CD4-positive, alpha-beta T cell treated with Interleukin-17A for 4 hours (primary cell): ENCODE measurements around the gene RIC8B.

Source experiments
- DNase-seq: peaks from one replicate; pipeline ENCODE4 v3.0.0-alpha.2; 2020; ENCODE audit warnings: mixed read lengths

Gene RIC8B

DNA sequence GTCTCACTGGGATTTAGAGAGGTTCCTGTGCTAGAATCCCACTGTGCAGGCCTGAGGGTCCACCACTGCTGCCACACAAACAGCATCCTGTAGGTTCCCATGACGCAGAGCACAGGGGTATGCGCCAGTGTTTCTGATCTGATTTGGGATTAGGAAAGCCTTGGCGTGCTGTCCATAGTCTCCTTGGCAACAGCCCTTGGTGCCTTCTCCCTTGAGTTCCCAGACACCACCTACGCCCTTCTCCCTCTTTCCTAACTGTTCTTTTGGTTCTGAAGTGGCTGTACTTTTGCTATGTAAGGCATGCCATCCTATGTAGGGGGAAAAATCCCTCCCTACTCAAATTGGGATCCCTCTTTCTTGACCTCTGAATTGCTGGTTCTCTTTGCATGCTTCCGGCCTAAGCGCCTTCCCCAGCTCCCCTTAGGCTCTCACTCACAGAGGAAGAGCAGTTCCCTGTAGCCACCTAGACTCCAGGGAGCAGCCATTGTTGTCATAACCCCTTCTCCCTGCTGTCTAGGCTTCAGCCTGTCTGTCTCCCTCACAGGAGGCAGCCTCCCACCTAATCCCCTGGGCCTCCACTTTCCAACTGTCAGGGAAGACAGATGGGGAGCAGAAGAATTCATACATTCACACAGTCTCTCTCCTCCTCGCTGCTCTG lies 14.8 kb upstream of the RIC8B start:
- no peak for DNase-seq

GRCh38 chr12:106760184-106760531 lies 14.3 kb upstream of the RIC8B start:
- DNase-seq: peak; percentile 62

GRCh38 chr12:106764220-106764619 lies 10.3 kb upstream of the RIC8B start:
- DNase-seq: no peak

GRCh38 chr12:106764738-106765137 lies 9.7 kb upstream of the RIC8B start:
- no peak for DNase-seq

- DNase-seq: peak; percentile 12
Measured at GRCh38 chr12:106766393-106766826, 8.1 kb upstream of the RIC8B start.

GRCh38 chr12:106767206-106767605 lies 7.3 kb upstream of the RIC8B start:
- DNase-seq: no peak

GRCh38 chr12:106767954-106768822 lies 6.3 kb upstream of the RIC8B start:
- no peak for DNase-seq

DNA sequence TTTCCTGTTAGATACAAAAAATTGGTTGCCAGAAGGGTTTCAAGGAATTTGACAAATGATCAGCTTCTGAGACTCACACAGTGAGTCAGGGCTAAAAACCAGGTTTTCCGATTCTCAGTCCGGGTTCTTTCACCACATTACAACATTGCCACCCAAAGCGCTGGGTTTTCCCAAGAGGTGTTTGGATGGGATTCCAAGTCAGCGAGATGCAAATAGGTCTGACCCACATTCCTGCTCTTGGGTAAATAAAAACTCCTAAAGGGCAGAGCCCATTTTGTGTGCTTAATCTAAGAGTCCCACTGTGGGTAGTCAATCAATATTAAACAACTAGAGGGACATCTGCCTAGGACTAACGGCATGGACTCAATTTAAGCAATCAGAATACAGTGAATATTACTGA lies 5.4 kb upstream of the RIC8B start:
- no peak for DNase-seq

DNA sequence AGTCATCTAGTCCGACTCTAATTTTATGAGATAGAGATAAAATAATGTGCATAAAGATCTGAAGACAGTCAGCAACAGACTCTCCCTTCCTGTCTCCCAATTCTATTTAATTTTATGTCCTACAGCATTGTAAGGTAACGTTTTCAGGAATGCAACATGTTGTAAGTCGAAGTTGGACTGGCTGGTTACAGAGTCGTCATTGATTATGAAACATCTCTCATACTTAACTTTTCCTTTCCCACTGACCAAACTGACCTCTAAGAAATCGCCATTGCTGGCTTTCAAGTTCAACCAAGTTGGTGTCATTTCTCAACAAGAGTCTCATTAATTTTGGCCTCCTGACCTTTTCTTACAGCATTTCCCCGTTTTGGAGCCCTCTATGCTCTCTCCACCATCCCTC lies 4.9 kb upstream of the RIC8B start:
- no peak for DNase-seq

GRCh38 chr12:106771425-106771824 lies 3.1 kb upstream of the RIC8B start:
- DNase-seq: no peak

DNA sequence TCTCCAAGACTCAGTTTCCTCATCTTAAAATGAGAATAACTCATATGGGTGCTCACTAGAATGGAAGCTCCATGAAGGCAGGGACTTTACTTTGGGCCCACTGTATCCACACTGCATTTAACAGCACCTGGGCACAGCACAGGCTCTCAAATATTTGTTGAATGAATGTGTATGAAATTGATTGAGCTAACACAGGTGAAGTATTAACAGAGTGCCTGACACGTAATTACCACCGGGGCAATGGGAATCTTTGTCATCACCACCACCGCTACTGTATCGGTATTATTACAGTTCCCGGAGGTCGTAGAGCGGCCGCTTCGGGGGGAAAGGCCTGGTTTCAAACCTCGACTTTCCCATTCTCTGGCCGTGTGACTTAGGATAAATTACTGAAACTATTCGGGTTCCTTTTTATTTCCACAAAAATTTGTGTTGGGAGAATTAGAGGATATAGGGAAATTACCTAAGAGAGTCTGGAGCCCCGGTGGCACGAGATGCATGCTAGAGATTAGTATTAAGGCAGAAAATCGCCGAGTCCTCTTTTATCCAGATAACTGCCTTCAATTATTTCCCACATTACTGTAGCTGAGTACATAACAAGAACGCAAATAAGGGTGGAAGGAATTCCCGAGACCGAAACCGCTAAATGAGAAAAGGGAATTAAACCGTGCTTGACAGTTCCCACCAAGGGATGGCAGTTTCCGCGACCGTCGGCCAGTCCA lies 1.0 kb upstream of the RIC8B start:
- DNase-seq: peak; percentile 7

DNA sequence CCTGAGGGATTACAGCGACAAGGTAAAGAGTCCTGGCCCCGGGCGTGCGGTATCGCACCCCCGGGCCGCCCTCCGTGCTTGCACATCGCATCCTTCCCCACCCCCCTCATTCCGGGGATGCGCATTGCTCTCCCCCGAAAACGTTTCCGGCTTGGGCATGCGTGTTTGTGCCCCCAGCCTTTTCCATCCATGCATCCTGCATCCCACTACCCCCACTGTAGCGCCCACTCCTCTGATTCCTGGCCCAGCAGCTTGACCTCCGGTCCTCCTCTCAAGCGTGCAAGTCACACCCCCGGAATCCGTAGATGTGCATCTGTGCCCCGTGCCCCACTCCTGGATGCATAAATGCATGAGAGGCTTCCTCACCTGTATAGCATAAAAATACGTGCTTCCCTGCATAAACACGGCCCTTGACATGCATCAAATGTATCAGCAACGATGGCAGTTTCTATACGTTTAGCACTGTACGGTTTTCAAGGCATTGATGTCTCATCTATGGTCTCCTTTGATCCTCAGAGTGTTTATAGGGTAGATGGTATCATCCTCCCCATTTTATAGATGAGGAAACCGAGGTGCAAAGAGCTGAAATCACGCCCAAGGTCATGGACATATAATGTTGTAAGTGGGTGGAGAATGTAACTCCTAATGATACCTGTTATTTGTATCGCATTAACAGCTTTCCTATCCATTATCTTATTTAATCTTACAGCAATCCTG lies 484 bp downstream of the RIC8B start:
- no peak for DNase-seq

DNA sequence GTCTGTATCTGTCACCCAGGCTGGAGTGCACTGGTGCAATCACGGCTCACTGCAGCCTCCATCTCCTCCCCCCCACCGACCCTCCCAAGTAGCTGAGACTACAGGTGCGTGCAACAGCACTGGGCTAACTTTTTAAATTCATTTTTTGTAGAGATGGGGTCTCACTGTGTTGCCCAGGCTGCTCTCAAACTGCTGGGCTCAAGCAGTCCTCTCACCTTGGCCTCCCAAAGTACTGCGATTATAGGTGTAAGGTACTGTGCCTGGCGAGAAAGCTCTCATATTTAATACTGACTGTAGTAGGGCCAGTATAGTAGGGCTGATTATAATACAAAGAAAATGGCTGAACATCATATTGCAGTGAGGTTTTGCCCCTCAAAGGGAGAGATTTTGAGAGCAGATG lies 2.4 kb downstream of the RIC8B start:
- no peak for DNase-seq

DNA sequence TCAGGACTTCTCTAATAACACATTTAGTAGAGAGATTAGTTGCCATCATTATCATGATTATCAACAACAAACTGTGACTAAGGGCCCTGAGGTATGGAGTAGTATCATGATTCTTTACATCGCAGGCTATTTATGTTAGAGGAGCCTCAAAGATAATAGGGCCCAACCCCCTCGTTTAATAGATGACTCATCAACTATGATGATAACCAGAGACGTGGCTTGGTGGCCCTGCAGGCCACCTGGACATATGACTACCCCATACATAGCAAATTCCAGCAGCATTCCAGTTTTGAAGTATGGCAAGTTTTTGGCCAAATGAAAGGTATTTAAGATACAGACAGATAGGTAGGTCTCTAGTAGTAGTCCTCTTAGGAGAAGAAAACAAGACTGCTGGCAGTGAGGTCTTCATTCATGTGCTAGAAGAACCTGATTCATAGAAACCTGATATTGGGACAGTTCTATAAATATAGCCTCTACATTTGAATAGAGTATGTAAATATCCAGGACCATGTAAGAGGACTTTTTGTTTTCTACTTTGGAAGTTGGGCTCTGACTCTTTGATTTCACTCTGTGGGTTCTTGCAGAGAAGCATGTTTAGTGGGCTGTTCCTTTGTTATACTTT lies 5.6 kb downstream of the RIC8B start:
- DNase-seq: no peak

DNA sequence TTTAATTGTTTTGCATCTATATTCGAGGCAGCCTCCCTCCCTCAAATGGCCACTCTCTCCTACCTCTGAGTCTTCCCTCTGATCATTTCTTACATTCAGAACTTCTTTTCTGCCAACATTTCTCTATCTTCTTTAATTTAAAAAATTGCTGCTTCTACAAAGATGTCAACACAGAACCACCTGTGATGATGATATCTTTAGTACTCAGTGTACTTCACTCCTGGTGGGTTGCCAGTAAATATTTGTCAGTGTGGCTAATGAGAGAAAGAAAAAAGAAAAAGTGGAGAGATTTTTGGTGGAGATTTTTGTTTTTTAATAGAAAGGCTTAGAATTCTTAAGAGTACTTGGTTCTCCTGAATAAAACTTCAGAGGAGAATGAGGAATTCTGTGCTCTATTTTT lies 8.1 kb downstream of the RIC8B start:
- DNase-seq: no peak

GRCh38 chr12:106783515-106783914 lies 9.0 kb downstream of the RIC8B start:
- DNase-seq: no peak

- DNase-seq: no peak
Measured at GRCh38 chr12:106790020-106790419, 15.5 kb downstream of the RIC8B start.

DNA sequence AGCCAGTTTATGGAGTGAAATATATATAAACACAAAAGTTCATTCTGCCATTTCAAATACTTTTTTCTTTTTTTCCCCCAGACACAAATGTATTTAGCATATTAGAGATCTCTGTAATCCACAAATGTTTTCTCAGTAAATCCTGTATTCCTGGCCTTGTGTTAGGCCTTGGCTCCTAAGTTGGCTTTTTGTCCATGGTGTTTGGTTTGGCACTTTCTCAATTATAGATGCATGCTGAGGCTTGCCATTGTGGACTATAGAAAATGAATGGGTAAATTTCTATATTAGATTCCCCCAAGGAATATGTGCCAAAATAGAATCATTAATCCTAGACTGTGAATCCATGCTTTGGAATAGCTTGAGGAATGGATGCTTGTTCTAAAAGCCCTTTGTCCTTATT lies 17.0 kb downstream of the RIC8B start:
- DNase-seq: no peak

DNA sequence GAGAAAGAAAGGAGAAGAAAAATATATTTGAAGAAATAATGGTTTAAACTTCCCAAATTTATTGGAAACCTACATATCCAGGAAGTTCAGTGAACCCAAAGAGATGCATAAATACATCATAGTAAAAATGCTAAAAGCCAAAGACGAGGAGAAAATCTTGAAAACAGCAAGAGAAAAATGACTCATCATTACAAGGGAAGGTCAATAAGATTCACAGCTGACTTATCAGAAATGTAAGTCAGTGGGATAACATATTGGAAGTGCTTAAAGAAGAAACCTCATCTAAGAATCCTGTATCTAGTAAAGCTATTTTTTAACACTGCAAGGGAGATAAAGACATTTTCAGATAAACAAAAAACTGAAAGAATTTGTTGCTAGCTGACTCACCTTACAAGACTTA lies 19.9 kb downstream of the RIC8B start:
- DNase-seq: no peak

GRCh38 chr12:106801167-106801708 lies 26.8 kb downstream of the RIC8B start:
- no peak for DNase-seq

GRCh38 chr12:106801830-106802533 lies 27.5 kb downstream of the RIC8B start:
- no peak for DNase-seq

DNA sequence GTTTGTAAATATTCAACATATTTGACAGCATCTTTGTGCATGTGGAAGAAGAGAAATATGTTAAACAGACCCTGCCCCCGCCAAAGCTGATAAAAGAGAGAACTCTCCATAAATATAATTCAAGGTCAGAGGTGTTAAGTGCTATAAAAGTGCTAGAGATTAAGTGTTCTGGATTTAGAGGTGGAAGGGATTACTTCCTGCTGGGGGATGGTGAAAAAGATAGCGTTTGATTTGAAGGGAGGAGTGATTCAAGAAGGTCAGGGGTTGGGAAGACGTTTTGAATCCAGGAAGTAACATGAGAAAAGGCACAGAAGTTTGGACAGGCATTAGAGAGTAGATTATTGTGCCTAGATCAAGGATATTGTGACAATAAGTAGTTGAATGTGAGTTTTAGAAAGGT lies 30.2 kb downstream of the RIC8B start:
- no peak for DNase-seq
